HCT116 (cell line): Measurements from ENCODE around the gene LEUTX. TPM values are rescaled to one million over a fixed set of nuclear protein-coding genes. Genes with fewer than 3 reads are reported as not detected.
"Not testable (repeated sequence)": the region's sequence is repeated elsewhere in the genome, so short reads cannot be mapped to it uniquely, and the experiment has no call there.

Experiments
- ATAC-seq: fragments of 200-7000 bp; cut with Tn5 transposase; 2 replicates; pipeline ENCODE4 v1.9.1; 2020; ENCODE audit warnings: mild to moderate bottlenecking, moderate library complexity
- BruUV-seq: library from RNA; stranded (reverse); fragments of 400-500 nt; replicated peaks from 2 replicates; lab custom pipeline; 2021; lab: Mats Ljungman, UMichigan
- CTCF ChIA-PET: fragments of 300-600 bp; sonication (Branson Sonifier 250); formaldehyde crosslinking; loops from one replicate; lab custom pipeline; 2021; ENCODE audit warnings: antibody characterized with exemption; lab: Charles Lee
- POLR2A ChIA-PET: fragments of 300-600, 350-600 bp; sonication (Branson Sonifier 250); formaldehyde crosslinking; loops from one replicate; lab custom pipeline; 2021; ENCODE audit warnings: antibody characterized with exemption; lab: Charles Lee
- RAD21 ChIA-PET, 2 experiments: fragments of 300-600 bp; sonication (Branson Sonifier 250); formaldehyde crosslinking; loops; one replicate each; lab custom pipeline; 2023; ENCODE audit warnings: low total read pairs in 2 of 2; ENCODE audit not compliant: uncharacterized antibody in 2 of 2, unreplicated experiment in 2 of 2, low non-redundant PET in 1 of 2; lab: Charles Lee
- DNase-seq: peaks from one replicate; pipeline ENCODE4 v3.0.0-alpha.2; 2010; ENCODE audit warnings: low read depth, low spot score
- H2AFZ ChIP-seq: fragments of 200-600 bp; shearing (Covaris generic), sonication (generic); 2 replicates; pipeline ENCODE4 v1.6.1; 2017; ENCODE audit warnings: low read depth, mixed run types, mixed read lengths, antibody characterized with exemption, low read length; ENCODE audit not compliant: poor library complexity, severe bottlenecking
- H3K27ac ChIP-seq: 2 replicates; pipeline ENCODE4 v1.5.1; 2012; ENCODE audit warnings: low read depth, low read length
- H3K27me3 ChIP-seq: fragments of 200-600 bp; sonication (generic); 2 replicates; pipeline ENCODE4 v1.6.1; 2016; ENCODE audit warnings: mixed run types, low read length, mixed read lengths; ENCODE audit not compliant: insufficient read depth
- H3K36me3 ChIP-seq, 2 experiments: fragments of 200-500 bp in 1 of 2; fragments of 200-600 bp in 1 of 2; sonication (Bioruptor generic) in 1 of 2; sonication (generic) in 1 of 2; 2 replicates each; pipeline versions ENCODE4 v1.5.1 to v1.6.1; 2014 to 2016; ENCODE audit warnings: low read length in 2 of 2, inconsistent platforms in 1 of 2, mixed read lengths in 1 of 2, mixed run types in 1 of 2; ENCODE audit not compliant: insufficient read depth in 2 of 2, control insufficient read depth in 1 of 2
- H3K4me1 ChIP-seq, 2 experiments: fragments of 200-600 bp in 1 of 2; sonication (generic) in 1 of 2; 2 replicates each; pipeline versions ENCODE4 v1.5.1 to v1.6.1; 2012 to 2017; ENCODE audit warnings: low read length in 2 of 2, inconsistent platforms in 1 of 2, mild to moderate bottlenecking in 1 of 2, mixed read lengths in 1 of 2, mixed run types in 1 of 2, moderate library complexity in 1 of 2; ENCODE audit not compliant: insufficient read depth in 2 of 2, control insufficient read depth in 1 of 2
- H3K4me2 ChIP-seq: fragments of 200-600 bp; sonication (generic); 2 replicates; pipeline ENCODE4 v1.6.1; 2017; ENCODE audit warnings: mixed run types, low read length, mixed read lengths
- H3K4me3 ChIP-seq, 2 experiments: fragments of 200-600 bp in 1 of 2; sonication (generic) in 1 of 2; replicated peaks in 1 of 2; 2 replicates each; pipeline ENCODE4 v1.5.1; 2011 to 2016; ENCODE audit warnings: low read length in 2 of 2, control low read depth in 1 of 2, low read depth in 1 of 2, mild to moderate bottlenecking in 1 of 2, mixed read lengths in 1 of 2, mixed run types in 1 of 2
- H3K79me2 ChIP-seq: fragments of 200-600 bp; sonication (generic); 2 replicates; pipeline ENCODE4 v1.6.1; 2017; ENCODE audit warnings: mild to moderate bottlenecking, mixed run types, low read length, moderate library complexity, mixed read lengths; ENCODE audit not compliant: insufficient read depth
- H3K9ac ChIP-seq: fragments of 200-600 bp; sonication (generic); 2 replicates; pipeline ENCODE4 v1.6.1; 2016; ENCODE audit warnings: low read length, mixed read lengths
- H3K9me2 ChIP-seq: fragments of 200-600 bp; sonication (generic), shearing (Covaris generic); 2 replicates; pipeline ENCODE4 v1.6.1; 2017; ENCODE audit warnings: mixed run types, mild to moderate bottlenecking, moderate library complexity; ENCODE audit not compliant: insufficient read depth
- H3K9me3 ChIP-seq, 2 experiments: fragments of 200-500 bp in 1 of 2; fragments of 200-600 bp in 1 of 2; sonication (Bioruptor generic) in 1 of 2; sonication (generic) in 1 of 2; 2 replicates each; pipeline ENCODE4 v1.6.1; 2014 to 2017; ENCODE audit warnings: low read length in 2 of 2, mixed read lengths in 2 of 2, inconsistent platforms in 1 of 2, low read depth in 1 of 2, mild to moderate bottlenecking in 1 of 2, mixed run types in 1 of 2, moderate library complexity in 1 of 2; ENCODE audit not compliant: control insufficient read depth in 1 of 2, insufficient read depth in 1 of 2
- H4K20me1 ChIP-seq: fragments of 200-600 bp; sonication (generic), shearing (Covaris generic); 2 replicates; pipeline ENCODE4 v1.6.1; 2017; ENCODE audit warnings: mixed run types, mild to moderate bottlenecking, moderate library complexity; ENCODE audit not compliant: insufficient read depth
- CBX3 ChIP-seq: IDR thresholded peaks from 2 replicates; pipeline ENCODE4 v1.6.1; 2012; ENCODE audit warnings: low read depth
- FOSL1 ChIP-seq: IDR thresholded peaks from 2 replicates; pipeline ENCODE4 v1.6.1; 2012; ENCODE audit warnings: low read depth
- JUND ChIP-seq: IDR thresholded peaks from 2 replicates; pipeline ENCODE4 v1.6.1; 2012
- RAD21 ChIP-seq: IDR thresholded peaks from 2 replicates; pipeline ENCODE4 v1.6.1; 2012; ENCODE audit warnings: low read depth, mild to moderate bottlenecking
- ZFX ChIP-seq: fragments of 450-650 bp; IDR thresholded peaks from 2 replicates; pipeline ENCODE4 v1.6.1; 2017
- intact Hi-C: fragments of 100-400 bp; cut with micrococcal nuclease; formaldehyde crosslinking; loops from 2 replicates; pipeline ENCODE4 v1.10.0; 2022
- total RNA-seq: library from RNA; stranded (reverse); gene quantifications from one replicate; pipeline ENCODE4 v1.2.1, GENCODE V29; 2021; ENCODE audit not compliant: unreplicated experiment

Gene LEUTX
- total RNA-seq, 1 experiment from 2014 or later: not detected

DNA sequence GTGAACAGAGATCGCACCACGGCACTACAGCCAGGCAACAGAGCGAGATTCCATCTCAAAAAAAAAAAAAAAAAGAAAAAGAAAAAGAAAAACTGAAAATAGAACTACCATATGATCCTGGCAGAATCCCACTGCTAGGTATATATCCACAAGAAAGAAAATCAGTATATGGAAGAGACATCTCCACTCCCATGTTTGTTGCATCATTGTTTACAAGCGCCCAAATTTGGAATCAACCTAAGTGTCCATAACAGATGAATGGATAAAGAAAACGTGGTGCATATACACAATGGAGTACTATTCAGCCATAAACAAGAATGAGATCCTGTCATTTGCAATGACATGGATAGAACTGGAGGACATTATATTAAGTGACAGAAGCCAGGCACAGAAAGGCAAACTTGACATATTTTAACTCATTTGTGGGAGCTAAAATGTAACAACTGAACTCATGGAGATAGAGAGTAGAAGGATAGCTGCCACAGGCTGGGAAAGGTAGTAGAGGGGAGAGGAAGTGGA is 29.3 kb downstream of the LEUTX start:
- BruUV-seq: no TSS peak
- H3K27ac ChIP-seq: no peak overlapping the region
- H4K20me1 ChIP-seq: no peaks in the 10 kb centered on the region
- TF ChIP-seq CBX3: no peak
- no peak for TF ChIP-seq RAD21
- TF ChIP-seq FOSL1: no peak
- no peak for TF ChIP-seq JUND
- no peak for TF ChIP-seq ZFX
- CTCF ChIA-PET: interaction anchor here (3.2 kb wide), 1 partner anchor 15 kb away, joined by 13 read pairs; no protein-coding TSS in a partner anchor
- RAD21 ChIA-PET: no interaction called here
- H3K36me3 ChIP-seq: no peaks in the 10 kb centered on the region
- peaks cover 0 to 4% of the 10 kb centered on the region in 2 experiments; a peak in 1 of 4 replicates for H3K4me1 ChIP-seq
- intact Hi-C loops: no loop called here
- no peaks in the 10 kb centered on the region for H3K9me2 ChIP-seq
- no peak for DNase-seq
- peaks cover 4% of the 10 kb centered on the region; the same call in 1 of the 2 replicates for H3K27me3 ChIP-seq
- no peaks in the 10 kb centered on the region for H3K9me3 ChIP-seq
- no peaks in the 10 kb centered on the region for H3K79me2 ChIP-seq
- POLR2A ChIA-PET: no interaction called here
- H2AFZ ChIP-seq: no peak overlapping the region
- no peak overlapping the region for H3K4me2 ChIP-seq
- ATAC-seq: no peak
- H3K9ac ChIP-seq: no peak overlapping the region
- no peak overlapping the region for H3K4me3 ChIP-seq

DNA sequence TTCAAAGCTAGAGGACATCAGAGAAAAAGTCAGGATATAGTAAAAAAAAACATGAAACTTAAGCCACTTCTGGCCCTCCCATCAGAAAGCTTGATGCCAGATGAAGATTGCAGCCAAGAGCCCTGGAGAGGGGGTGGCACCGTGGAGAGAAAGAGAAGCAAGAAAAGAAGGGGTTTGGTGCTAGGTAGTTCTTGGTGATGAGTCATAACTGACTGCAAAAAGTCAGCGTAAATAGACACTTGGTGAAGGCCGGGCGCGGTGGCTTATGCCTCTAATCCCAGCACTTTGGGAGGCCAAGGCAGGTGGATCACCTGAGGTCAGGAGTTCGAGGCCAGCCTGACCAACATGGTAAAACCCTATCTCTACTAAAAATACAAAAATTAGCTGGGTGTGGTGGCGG is 30.0 kb downstream of the LEUTX start:
- H3K27me3 ChIP-seq, H3K9ac ChIP-seq, H3K9me2 ChIP-seq, H3K4me1 ChIP-seq, H4K20me1 ChIP-seq, H2AFZ ChIP-seq, H3K9me3 ChIP-seq, POLR2A ChIA-PET, BruUV-seq, H3K27ac ChIP-seq, H3K36me3 ChIP-seq, ATAC-seq, H3K4me2 ChIP-seq, RAD21 ChIA-PET, H3K79me2 ChIP-seq, DNase-seq, intact Hi-C loops, H3K4me3 ChIP-seq: not testable (repeated sequence)
- CTCF ChIA-PET: interaction anchor here (0.6 to 3.2 kb wide), 2 partner anchors 16 to 42 kb away, joined by 3 to 13 read pairs; no protein-coding TSS in a partner anchor
